Smooth muscle cell (in vitro differentiated cells): Measurements from ENCODE around the gene CLDN20. TPM values are rescaled to one million over a fixed set of nuclear protein-coding genes. Genes with fewer than 3 reads are reported as not detected.

Source experiments
- DNase-seq: peaks from one replicate; lab custom pipeline; 2025; ENCODE audit not compliant: unreplicated experiment; lab: John Stamatoyannopoulos, UW
- H2AFZ ChIP-seq: fragments of 200-600 bp; sonication (generic); 2 replicates; pipeline ENCODE4 v1.6.0; 2016; ENCODE audit warnings: antibody characterized with exemption, low read depth, mild to moderate bottlenecking
- H3F3A ChIP-seq: fragments of 200-600 bp; sonication (generic); 2 replicates; pipeline ENCODE4 v1.6.0; 2017; ENCODE audit warnings: antibody characterized with exemption, low read depth
- H3K27ac ChIP-seq: fragments of 200-600 bp; sonication (generic); 2 replicates; pipeline ENCODE4 v1.5.1; 2016; ENCODE audit warnings: low read depth, mild to moderate bottlenecking
- H3K27me3 ChIP-seq: fragments of 200-600 bp; sonication (generic); 2 replicates; pipeline ENCODE4 v1.6.1; 2016; ENCODE audit warnings: low read depth, mild to moderate bottlenecking
- H3K36me3 ChIP-seq: fragments of 200-600 bp; sonication (generic); 2 replicates; pipeline ENCODE4 v1.5.1; 2016; ENCODE audit warnings: low read depth
- H3K4me1 ChIP-seq: fragments of 200-600 bp; sonication (generic); 2 replicates; pipeline ENCODE4 v1.5.1; 2016; ENCODE audit warnings: low read depth
- H3K4me2 ChIP-seq: fragments of 200-600 bp; sonication (generic); 2 replicates; pipeline ENCODE4 v1.6.0; 2016; ENCODE audit warnings: mild to moderate bottlenecking
- H3K4me3 ChIP-seq: fragments of 200-600 bp; sonication (generic); 2 replicates; pipeline ENCODE4 v1.5.1; 2016; ENCODE audit warnings: mild to moderate bottlenecking
- H3K79me2 ChIP-seq: fragments of 200-600 bp; sonication (generic); 2 replicates; pipeline ENCODE4 v1.6.0; 2016; ENCODE audit warnings: low read depth, mild to moderate bottlenecking
- H3K9ac ChIP-seq: fragments of 200-600 bp; sonication (generic); 2 replicates; pipeline ENCODE4 v1.6.0; 2016; ENCODE audit warnings: low read depth
- H3K9me3 ChIP-seq: fragments of 200-600 bp; sonication (generic); replicated peaks from 2 replicates; pipeline ENCODE4 v1.5.1; 2016; ENCODE audit warnings: low read depth
- H4K20me1 ChIP-seq: fragments of 200-600 bp; sonication (generic); 2 replicates; pipeline ENCODE4 v1.6.0; 2016; ENCODE audit warnings: low read depth
- CTCF ChIP-seq: fragments of 200-600 bp; sonication (generic); IDR thresholded peaks from 2 replicates; pipeline ENCODE4 v1.5.1; 2017; ENCODE audit warnings: borderline replicate concordance, mild to moderate bottlenecking, antibody characterized with exemption; ENCODE audit not compliant: insufficient read depth, poor library complexity, severe bottlenecking
- WGBS: methylation state at CpG from one replicate; pipeline ENCODE4 v1.1.7; 2016; ENCODE audit warnings: low lambda C conversion rate; 5-methylcytosine and 5-hydroxymethylcytosine counted together
- polyA plus RNA-seq: library from polyadenylated mRNA; unstranded; fragments of >200 nt; fragmentation: Nextera tagmentation; extraction: Ambion mirVana; gene quantifications from 2 replicates; pipeline ENCODE4 v1.2.1, GENCODE V29; 2016
- total RNA-seq: library from RNA; depleted of rRNA; stranded (reverse); fragments of >200 nt; gene quantifications from 2 replicates; pipeline ENCODE4 v1.2.3, GENCODE V29; 2014

CLDN20 gene
- total and polyA plus RNA-seq, 2 experiments from 2014 or later = not detected

- 55% methylated on average over 3 of the region's 3 CpGs for WGBS
- no peaks in the 10 kb centered on the region for H3K27me3 ChIP-seq
- H4K20me1 ChIP-seq = no peaks in the 10 kb centered on the region
- H3K4me3 ChIP-seq = no peak overlapping the region
- peaks cover 11% of the 10 kb centered on the region for H3K4me1 ChIP-seq
- no peaks in the 10 kb centered on the region for H3K36me3 ChIP-seq
- no peak overlapping the region for H3K9ac ChIP-seq
- TF ChIP-seq CTCF = no peak
- H3K79me2 ChIP-seq = no peaks in the 10 kb centered on the region
- DNase-seq = no peak
- H3F3A ChIP-seq = no peaks in the 10 kb centered on the region
- no peak overlapping the region for H2AFZ ChIP-seq
- H3K27ac ChIP-seq = no peak overlapping the region
- H3K4me2 ChIP-seq = no peak overlapping the region
- no peaks in the 10 kb centered on the region for H3K9me3 ChIP-seq
Measured at GRCh38 chr6:155260686-155261085, 3.1 kb upstream of the CLDN20 start.

DNA sequence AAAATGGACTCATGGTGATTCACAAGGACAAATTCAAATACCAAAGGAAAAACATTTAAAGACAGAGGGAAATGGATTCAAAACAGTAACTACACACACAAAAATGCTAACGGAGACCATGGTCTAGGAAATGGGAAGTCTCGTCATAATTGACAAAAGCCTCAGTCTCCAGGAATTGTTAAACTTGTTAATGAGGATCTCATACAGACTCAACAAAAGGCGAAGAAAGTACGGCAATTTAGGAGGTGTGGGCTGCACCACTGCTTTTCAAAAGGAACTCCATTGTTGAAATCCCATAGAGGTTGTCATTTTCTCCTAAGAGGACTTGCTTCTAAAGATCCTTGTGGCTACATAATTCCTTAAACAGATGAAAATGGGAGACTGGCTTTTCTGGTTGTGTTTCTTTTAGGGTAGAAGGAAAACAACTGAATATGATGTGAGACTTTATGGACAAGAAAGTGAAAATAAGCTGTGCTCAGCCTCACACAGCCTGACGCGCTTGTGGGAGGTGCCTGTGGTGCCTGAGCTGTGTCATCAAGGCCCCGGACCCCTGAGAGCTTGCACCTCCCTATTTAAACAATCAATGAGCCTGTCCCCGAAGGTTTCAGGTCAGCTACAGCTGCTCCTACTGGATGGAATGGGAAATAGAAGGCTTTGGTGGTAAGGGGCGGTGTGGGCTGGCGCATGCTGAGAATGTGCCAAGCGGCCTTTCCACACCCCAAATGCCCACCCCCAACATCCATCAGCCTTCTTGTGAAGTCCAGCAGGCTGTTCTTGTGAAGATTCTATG lies 2.5 kb upstream of the CLDN20 start:
- Histone ChIP-seq H2AFZ (no peak overlapping the region), H4K20me1 (no peaks in the 10 kb centered on the region), H3K27me3 (no peaks in the 10 kb centered on the region), H3K27ac (no peak overlapping the region), H3K79me2 (no peaks in the 10 kb centered on the region), H3K4me2 (no peak overlapping the region), H3K36me3 (no peaks in the 10 kb centered on the region), H3F3A (no peaks in the 10 kb centered on the region), H3K9ac (no peak overlapping the region), H3K9me3 (no peaks in the 10 kb centered on the region), H3K4me3 (no peak overlapping the region), H3K4me1 (peaks cover 11% of the 10 kb centered on the region)
- WGBS = 84% methylated on average over 11 of the region's 11 CpGs
- no peak for DNase-seq
- no peak for TF ChIP-seq CTCF

GRCh38 chr6:155262655-155263054 lies 1.2 kb upstream of the CLDN20 start:
- Histone ChIP-seq H4K20me1 (no peaks in the 10 kb centered on the region), H3K4me2 (no peak overlapping the region), H3K36me3 (no peaks in the 10 kb centered on the region), H3K4me1 (peaks cover 11% of the 10 kb centered on the region), H3K9me3 (no peaks in the 10 kb centered on the region), H3F3A (no peaks in the 10 kb centered on the region), H3K27ac (no peak overlapping the region), H3K9ac (no peak overlapping the region), H3K79me2 (no peaks in the 10 kb centered on the region), H3K27me3 (no peaks in the 10 kb centered on the region), H2AFZ (no peak overlapping the region), H3K4me3 (no peak overlapping the region)
- no peak for DNase-seq
- TF ChIP-seq CTCF = no peak
- 93% methylated on average over 4 of the region's 4 CpGs for WGBS
